Bladder microvascular endothelial cell (primary cell): ENCODE measurements around the gene SKOR2. TPM values are rescaled to one million over a fixed set of nuclear protein-coding genes. Genes with fewer than 3 reads are reported as not detected.

Experiments
- total RNA-seq: library from RNA; depleted of rRNA; stranded (reverse); fragments of >200 nt; gene quantifications from 2 replicates; pipeline ENCODE4 v1.2.3, GENCODE V29; 2014

Gene SKOR2, protein sequence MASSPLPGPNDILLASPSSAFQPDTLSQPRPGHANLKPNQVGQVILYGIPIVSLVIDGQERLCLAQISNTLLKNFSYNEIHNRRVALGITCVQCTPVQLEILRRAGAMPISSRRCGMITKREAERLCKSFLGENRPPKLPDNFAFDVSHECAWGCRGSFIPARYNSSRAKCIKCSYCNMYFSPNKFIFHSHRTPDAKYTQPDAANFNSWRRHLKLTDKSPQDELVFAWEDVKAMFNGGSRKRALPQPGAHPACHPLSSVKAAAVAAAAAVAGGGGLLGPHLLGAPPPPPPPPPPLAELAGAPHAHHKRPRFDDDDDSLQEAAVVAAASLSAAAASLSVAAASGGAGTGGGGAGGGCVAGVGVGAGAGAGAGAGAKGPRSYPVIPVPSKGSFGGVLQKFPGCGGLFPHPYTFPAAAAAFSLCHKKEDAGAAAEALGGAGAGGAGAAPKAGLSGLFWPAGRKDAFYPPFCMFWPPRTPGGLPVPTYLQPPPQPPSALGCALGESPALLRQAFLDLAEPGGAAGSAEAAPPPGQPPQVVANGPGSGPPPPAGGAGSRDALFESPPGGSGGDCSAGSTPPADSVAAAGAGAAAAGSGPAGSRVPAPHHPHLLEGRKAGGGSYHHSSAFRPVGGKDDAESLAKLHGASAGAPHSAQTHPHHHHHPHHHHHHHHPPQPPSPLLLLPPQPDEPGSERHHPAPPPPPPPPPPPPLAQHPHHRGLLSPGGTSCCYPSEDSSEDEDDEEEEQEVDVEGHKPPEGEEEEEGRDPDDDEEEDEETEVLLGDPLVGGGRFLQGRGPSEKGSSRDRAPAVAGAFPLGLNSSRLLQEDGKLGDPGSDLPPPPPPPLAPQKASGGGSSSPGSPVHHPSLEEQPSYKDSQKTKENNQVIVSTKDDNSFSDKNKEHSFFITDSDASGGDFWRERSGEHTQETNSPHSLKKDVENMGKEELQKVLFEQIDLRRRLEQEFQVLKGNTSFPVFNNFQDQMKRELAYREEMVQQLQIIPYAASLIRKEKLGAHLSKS
- not detected in 2 replicates for total RNA-seq

DNA sequence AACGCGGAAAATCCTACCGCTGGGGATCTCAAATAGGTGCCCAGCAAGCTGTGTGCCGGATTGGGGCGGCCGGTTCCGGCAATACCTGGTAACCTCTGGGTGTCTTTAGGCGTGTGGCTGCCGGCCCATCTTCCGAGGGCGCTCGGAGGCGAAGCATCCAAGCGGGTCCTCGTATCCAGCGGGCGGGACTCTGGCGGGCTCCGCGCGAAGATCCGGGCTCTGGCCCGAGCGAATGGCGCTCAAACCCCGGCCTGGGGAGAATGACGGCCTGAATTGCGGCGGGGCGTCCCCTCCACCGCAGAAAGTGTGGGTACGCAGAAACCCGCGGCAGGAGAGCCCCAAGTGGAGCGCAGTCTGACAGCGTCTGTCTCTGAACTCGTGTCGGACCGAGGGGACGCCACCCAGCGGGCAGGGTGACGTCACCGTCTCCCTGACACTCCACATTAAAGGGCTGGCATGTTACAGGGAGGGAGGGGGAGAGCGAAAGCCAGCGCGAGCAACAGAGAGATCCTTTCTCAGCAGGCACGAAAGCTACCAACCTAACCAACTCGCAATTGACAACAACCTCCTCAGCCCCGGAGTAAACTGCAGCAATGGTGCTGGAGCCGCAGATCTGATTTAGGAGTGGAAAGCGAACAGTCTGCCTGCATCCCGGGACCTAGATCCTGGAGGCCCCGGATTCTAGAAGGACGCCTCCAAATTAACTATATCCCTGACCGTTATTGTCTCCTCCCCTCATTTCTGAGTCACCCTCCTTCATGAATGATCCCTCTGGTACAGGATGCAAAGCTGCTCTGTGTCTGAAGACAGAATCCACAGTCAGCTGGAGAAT, at the start of gene SKOR2:
TSS of gene SKOR2 (minus strand) at position 372 of the 832 bp plus-strand sequence. CDS start 2,477 bp downstream, outside the sequence.

DNA sequence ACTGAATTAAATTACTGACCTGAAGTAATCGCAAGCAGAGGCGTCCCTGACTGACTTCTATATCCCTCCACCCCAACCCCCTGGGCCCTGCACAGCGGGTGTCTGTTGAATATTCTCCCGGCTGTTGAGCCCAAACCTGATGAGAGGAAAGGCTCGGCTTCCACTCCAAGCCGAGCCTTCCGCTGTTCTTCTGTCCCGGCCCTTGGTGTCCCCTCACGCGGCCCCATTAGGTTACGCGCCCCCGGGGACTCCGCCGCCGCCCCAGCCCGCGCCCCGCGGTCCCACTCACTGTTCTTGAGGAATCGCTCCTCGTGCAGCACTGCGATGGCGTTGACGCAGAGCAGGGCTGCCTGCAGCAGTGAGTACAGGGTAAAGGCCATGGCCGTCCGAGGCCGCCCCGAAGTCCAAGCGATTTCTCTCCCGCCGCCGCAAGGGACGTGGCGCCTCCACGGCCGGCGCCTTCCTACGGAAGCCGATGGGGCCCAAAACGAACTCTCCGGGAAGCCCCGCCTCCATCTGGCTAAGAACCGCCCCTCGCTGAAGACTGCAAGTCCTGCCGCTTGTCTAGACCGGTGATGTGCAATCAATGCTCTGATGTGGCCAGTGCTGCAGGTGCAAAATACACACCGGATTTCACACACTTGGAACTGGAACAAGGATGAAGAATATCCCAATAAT, 75.4 kb downstream of the SKOR2 start, which contains the start of gene IER3IP1:
TSS of gene IER3IP1 (minus strand) at position 467 of the 678 bp plus-strand sequence. CDS start at position 380, 87 bp downstream.

Other genes with a start within 250 kb of the SKOR2 start
- not detected in 2 replicates for gene ELOA2, start 216.0 kb downstream of the SKOR2 start, total RNA-seq
- 11.2 and 17.1 TPM in 2 replicates for gene HDHD2, start 101.2 kb downstream of the SKOR2 start, total RNA-seq
- gene IER3IP1, start 75.3 kb downstream of the SKOR2 start, total RNA-seq, result 22.5 and 35.4 TPM in 2 replicates